ENCODE data around the gene ANKDD1A. TPM values are rescaled to one million over a fixed set of nuclear protein-coding genes. Genes with fewer than 3 reads are reported as not detected.

ANKDD1A gene
- total RNA-seq, 4 donors from 2014 or later: 4.6 to 15.6 (median 8.5) TPM

- ATAC-seq: no peak
- Histone ChIP-seq H3K36me3 (peaks cover 0 to 79% of the 10 kb centered on the region in 2 donors), H3K27me3 (no peaks in the 10 kb centered on the region), H3K27ac (no peak overlapping the region), H3K4me3 (no peak overlapping the region), H3K9me3 (no peaks in the 10 kb centered on the region), H3K4me1 (no peaks in the 10 kb centered on the region)
- 83 to 100% methylated on average over 1 to 2 of the region's 3 CpGs for WGBS, 2 donors (ENCODE audit: low coverage in 1 of 2)
- TF ChIP-seq POLR2A (IDR thresholded peaks at IDR 0.05): no peak
- no peak for TF ChIP-seq POLR2AphosphoS5 (IDR thresholded peaks at IDR 0.05)
- no peak for TF ChIP-seq CTCF (IDR thresholded peaks at IDR 0.05)
- no peak for TF ChIP-seq EP300 (IDR thresholded peaks at IDR 0.05)
These were observed 95.2 kb downstream of the ANKDD1A start for GRCh38 chr15:65006876-65007275.

Other genes with a start within 250 kb of the ANKDD1A start
- 10 to 100 TPM; 14.6 to 47.8 (median 33.9) TPM for gene RBPMS2, start 136.3 kb upstream of the ANKDD1A start, total RNA-seq
- gene PIF1, start 86.3 kb upstream of the ANKDD1A start, total RNA-seq: 1 to 10 TPM; 1.6 to 3.4 (median 2.3) TPM
- 10 to 100 TPM; 27.1 to 47.9 (median 43.1) TPM for gene PLEKHO2, start 70.0 kb upstream of the ANKDD1A start, total RNA-seq
- gene SPG21, start 78.0 kb downstream of the ANKDD1A start, total RNA-seq: 10 to 100 TPM; 79.1 to 94.9 (median 86.9) TPM
- gene MTFMT, start 117.7 kb downstream of the ANKDD1A start, total RNA-seq: 10 to 100 TPM; 21.1 to 36.9 (median 29.4) TPM
- not detected for gene SLC51B, start 133.5 kb downstream of the ANKDD1A start, total RNA-seq
- 100 to 1,000 TPM in 3 of 4 donors, 10 to 100 TPM in 1; 43.2 to 244 (median 179) TPM for gene RASL12, start 156.1 kb downstream of the ANKDD1A start, total RNA-seq
- gene KBTBD13, start 164.8 kb downstream of the ANKDD1A start, total RNA-seq: not detected
- 1 to 10 TPM in 3 of 4 donors, under 1 TPM in 1; 0.12 to 7.5 (median 3.0) TPM for gene UBAP1L, start 203.3 kb downstream of the ANKDD1A start, total RNA-seq
- 10 to 100 TPM; 26.4 to 70.7 (median 30.4) TPM for gene PDCD7, start 221.9 kb downstream of the ANKDD1A start, total RNA-seq